HL-60 (cell line): Measurements from ENCODE around the gene KAZN.

Source experiments
- DNase-seq, 2 experiments: peaks; one replicate each; pipeline ENCODE4 v3.0.0-alpha.2; 2010 to 2020; ENCODE audit warnings: low read depth in 1 of 2, low spot score in 1 of 2
- H3K27ac ChIP-seq: fragments of 250-450 bp; sonication (Bioruptor Pico); replicated peaks from 2 replicates; pipeline ENCODE4 v1.5.1; 2020; ENCODE audit warnings: mild to moderate bottlenecking, moderate library complexity
- H3K27me3 ChIP-seq: fragments of 250-450 bp; sonication (Bioruptor Pico); 2 replicates; pipeline ENCODE4 v1.5.1; 2021; ENCODE audit warnings: mild to moderate bottlenecking, moderate library complexity; ENCODE audit not compliant: insufficient read depth, poor library complexity, severe bottlenecking
- H3K4me3 ChIP-seq: replicated peaks from 2 replicates; pipeline ENCODE4 v1.5.1; 2011; ENCODE audit warnings: mild to moderate bottlenecking, control low read depth, low read length; ENCODE audit not compliant: insufficient read depth
- GABPA ChIP-seq: IDR thresholded peaks from 2 replicates; pipeline ENCODE4 v1.6.1; 2012; ENCODE audit warnings: low read depth
- POLR2AphosphoS5 ChIP-seq: IDR thresholded peaks from 2 replicates; pipeline ENCODE4 v1.6.1; 2012; ENCODE audit warnings: low read depth
- SPI1 ChIP-seq: IDR thresholded peaks from 2 replicates; pipeline ENCODE4 v1.6.1; 2012; ENCODE audit warnings: low read depth, mild to moderate bottlenecking, borderline replicate concordance
- TF ChIP-seq, protein P1 (sequence below): IDR thresholded peaks from one replicate; pipeline ENCODE4 v1.5.1; 2011; ENCODE audit warnings: low read length, control low read depth, inconsistent platforms; ENCODE audit not compliant: insufficient read depth
- TF ChIP-seq, protein P2 (sequence below): IDR thresholded peaks from 2 replicates; pipeline ENCODE4 v1.6.1; 2012; ENCODE audit warnings: low read depth; ENCODE audit not compliant: insufficient replicate concordance

KAZN gene

DNA sequence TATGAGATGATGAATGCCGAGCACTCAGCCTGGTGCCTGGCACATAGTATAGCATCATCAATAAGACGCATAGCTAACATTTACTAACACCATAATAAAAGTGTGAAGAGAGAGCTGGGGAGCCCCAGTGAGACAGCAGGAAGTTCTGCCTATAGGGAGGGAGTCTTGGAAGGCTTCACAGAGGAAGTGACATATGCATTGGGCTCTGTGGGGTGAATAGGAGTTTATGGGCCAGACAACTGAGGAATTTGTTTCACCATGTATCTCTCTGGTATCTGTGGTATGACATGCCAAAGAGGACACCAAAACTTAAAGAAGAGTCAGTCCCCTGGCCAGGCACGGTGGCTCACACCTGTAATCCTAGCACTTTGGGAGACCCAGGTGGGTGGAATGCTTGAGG lies 436.8 kb downstream of the KAZN start:
- Histone ChIP-seq H3K4me3 (no peak overlapping the region), H3K27ac (no peak overlapping the region), H3K27me3 (no peaks in the 10 kb centered on the region)
- DNase-seq = no peak
- TF ChIP-seq, protein P1, sequence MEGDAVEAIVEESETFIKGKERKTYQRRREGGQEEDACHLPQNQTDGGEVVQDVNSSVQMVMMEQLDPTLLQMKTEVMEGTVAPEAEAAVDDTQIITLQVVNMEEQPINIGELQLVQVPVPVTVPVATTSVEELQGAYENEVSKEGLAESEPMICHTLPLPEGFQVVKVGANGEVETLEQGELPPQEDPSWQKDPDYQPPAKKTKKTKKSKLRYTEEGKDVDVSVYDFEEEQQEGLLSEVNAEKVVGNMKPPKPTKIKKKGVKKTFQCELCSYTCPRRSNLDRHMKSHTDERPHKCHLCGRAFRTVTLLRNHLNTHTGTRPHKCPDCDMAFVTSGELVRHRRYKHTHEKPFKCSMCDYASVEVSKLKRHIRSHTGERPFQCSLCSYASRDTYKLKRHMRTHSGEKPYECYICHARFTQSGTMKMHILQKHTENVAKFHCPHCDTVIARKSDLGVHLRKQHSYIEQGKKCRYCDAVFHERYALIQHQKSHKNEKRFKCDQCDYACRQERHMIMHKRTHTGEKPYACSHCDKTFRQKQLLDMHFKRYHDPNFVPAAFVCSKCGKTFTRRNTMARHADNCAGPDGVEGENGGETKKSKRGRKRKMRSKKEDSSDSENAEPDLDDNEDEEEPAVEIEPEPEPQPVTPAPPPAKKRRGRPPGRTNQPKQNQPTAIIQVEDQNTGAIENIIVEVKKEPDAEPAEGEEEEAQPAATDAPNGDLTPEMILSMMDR = no peak
- TF ChIP-seq, protein P2, sequence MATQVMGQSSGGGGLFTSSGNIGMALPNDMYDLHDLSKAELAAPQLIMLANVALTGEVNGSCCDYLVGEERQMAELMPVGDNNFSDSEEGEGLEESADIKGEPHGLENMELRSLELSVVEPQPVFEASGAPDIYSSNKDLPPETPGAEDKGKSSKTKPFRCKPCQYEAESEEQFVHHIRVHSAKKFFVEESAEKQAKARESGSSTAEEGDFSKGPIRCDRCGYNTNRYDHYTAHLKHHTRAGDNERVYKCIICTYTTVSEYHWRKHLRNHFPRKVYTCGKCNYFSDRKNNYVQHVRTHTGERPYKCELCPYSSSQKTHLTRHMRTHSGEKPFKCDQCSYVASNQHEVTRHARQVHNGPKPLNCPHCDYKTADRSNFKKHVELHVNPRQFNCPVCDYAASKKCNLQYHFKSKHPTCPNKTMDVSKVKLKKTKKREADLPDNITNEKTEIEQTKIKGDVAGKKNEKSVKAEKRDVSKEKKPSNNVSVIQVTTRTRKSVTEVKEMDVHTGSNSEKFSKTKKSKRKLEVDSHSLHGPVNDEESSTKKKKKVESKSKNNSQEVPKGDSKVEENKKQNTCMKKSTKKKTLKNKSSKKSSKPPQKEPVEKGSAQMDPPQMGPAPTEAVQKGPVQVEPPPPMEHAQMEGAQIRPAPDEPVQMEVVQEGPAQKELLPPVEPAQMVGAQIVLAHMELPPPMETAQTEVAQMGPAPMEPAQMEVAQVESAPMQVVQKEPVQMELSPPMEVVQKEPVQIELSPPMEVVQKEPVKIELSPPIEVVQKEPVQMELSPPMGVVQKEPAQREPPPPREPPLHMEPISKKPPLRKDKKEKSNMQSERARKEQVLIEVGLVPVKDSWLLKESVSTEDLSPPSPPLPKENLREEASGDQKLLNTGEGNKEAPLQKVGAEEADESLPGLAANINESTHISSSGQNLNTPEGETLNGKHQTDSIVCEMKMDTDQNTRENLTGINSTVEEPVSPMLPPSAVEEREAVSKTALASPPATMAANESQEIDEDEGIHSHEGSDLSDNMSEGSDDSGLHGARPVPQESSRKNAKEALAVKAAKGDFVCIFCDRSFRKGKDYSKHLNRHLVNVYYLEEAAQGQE = no peak

DNA sequence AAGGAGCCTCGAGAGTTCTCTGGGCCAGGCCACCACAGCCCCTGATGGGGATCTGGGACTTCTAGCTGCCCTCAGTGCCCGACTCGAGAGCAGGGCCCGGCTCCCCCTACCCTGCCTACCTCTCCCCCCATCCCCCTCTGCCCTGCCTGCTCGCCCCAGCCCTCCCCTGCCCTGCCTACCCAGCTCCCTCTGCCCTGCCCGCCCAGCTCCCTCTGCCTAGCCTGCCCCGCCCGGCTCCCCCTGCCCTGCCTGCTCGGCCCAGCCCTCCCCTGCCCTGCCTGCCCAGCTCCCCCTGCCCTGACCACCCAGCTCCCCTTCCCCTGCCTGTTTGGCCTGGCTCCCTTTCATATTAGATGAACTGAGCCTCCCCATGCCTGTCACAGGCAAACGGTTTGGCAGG lies 437.6 kb downstream of the KAZN start:
- TF ChIP-seq SPI1 (no peak), POLR2AphosphoS5 (no peak), GABPA (no peak)
- TF ChIP-seq, protein P2 = no peak
- TF ChIP-seq, protein P1 = no peak
- H3K27me3 ChIP-seq = no peaks in the 10 kb centered on the region
- no peak overlapping the region for H3K4me3 ChIP-seq
- H3K27ac ChIP-seq = no peak overlapping the region
- no peak for DNase-seq

DNA sequence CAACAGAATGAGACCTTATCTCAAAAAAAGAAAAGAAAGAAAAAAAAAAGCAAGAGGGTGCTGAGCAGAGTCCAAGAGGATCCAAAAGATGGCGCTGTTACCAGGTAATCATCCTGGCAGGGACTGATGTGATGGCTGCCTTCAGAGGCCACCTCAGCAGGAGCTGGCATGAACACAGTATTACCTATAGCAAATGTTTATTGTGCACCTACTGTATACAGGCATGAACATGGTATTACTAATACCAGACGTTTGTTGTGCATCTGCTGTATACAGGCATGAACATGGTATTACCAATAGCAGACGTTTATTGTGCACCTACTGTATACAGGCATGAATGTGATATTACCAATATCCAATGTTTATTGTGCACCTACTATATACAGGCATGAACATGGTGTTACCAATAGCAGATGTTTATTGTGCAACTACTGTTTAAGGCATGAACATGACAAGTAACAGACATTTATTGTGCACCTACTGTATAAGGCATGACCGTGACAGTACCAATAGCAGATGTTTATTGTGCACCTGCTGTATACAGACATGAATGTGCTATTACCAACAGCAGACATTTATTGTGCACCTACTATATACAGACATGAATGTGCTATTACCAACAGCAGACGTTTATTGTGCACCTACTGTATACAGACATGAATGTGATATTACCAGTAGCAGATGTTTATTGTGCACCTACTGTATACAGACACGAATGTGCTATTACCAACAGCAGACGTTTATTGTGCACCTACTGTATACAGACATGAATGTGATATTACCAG lies 439.9 kb downstream of the KAZN start:
- TF ChIP-seq POLR2AphosphoS5 = no peak
- TF ChIP-seq, protein P1 = peak; percentile 7
- Histone ChIP-seq H3K4me3 (no peak overlapping the region), H3K27ac (no peak overlapping the region), H3K27me3 (no peaks in the 10 kb centered on the region)
- DNase-seq = peak in 1 of 2 experiments; percentile 3
